Neutrophil (primary cell): ENCODE data around the gene EGFLAM.

ENCODE experiments used
- H3K27ac ChIP-seq: fragments of 200-600 bp; sonication (generic); 2 replicates; pipeline ENCODE4 v1.5.1; 2016; ENCODE audit warnings: mild to moderate bottlenecking, moderate library complexity
- H3K27me3 ChIP-seq: fragments of 200-600 bp; sonication (generic); 2 replicates; pipeline ENCODE4 v1.6.0; 2016; ENCODE audit warnings: mild to moderate bottlenecking
- H3K36me3 ChIP-seq: fragments of 200-600 bp; sonication (generic); 2 replicates; pipeline ENCODE4 v1.5.1; 2017
- H3K4me1 ChIP-seq, 2 experiments: fragments of 200-600 bp in 1 of 2; sonication (generic) in 1 of 2; 1 replicate in 1 of 2; 2 replicates in 1 of 2; pipeline versions ENCODE4 v1.5.1 to v1.6.1; 2013 to 2016; ENCODE audit warnings: low read depth in 1 of 2, low read length in 1 of 2, mild to moderate bottlenecking in 1 of 2, moderate library complexity in 1 of 2; ENCODE audit not compliant: control insufficient read depth in 1 of 2, insufficient read depth in 1 of 2
- H3K4me3 ChIP-seq, 2 experiments: fragments of 200-600 bp in 1 of 2; sonication (generic) in 1 of 2; 1 replicate in 1 of 2; 2 replicates in 1 of 2; pipeline ENCODE4 v1.5.1; 2013 to 2016; ENCODE audit warnings: low read depth in 1 of 2, low read length in 1 of 2, mild to moderate bottlenecking in 1 of 2, moderate library complexity in 1 of 2
- H3K9me3 ChIP-seq: fragments of 200-600 bp; sonication (generic); 2 replicates; pipeline ENCODE4 v1.5.1; 2016
- CTCF ChIP-seq: fragments of 200-600 bp; sonication (generic); IDR thresholded peaks from 2 replicates; pipeline ENCODE4 v1.5.1; 2016; ENCODE audit warnings: antibody characterized with exemption

The EGFLAM gene

GRCh38 chr5:38445374-38446028, 187.1 kb downstream of the EGFLAM start:
- TF ChIP-seq CTCF, result no peak
- H3K4me1 ChIP-seq, result no peaks in the 10 kb centered on the region
- H3K27me3 ChIP-seq, result peaks cover 60% of the 10 kb centered on the region
- no peaks in the 10 kb centered on the region for H3K36me3 ChIP-seq
- H3K27ac ChIP-seq, result no peak overlapping the region
- H3K9me3 ChIP-seq, result no peaks in the 10 kb centered on the region
- no peak overlapping the region for H3K4me3 ChIP-seq

- Histone ChIP-seq H3K4me1 (no peaks in the 10 kb centered on the region), H3K4me3 (no peak overlapping the region), H3K9me3 (no peaks in the 10 kb centered on the region), H3K27ac (no peak overlapping the region), H3K36me3 (no peaks in the 10 kb centered on the region), H3K27me3 (peaks cover 66% of the 10 kb centered on the region)
- no peak for TF ChIP-seq CTCF
Observed at GRCh38 chr5:38446029-38446522, 187.7 kb downstream of the EGFLAM start.

GRCh38 chr5:38447056-38447455, 188.7 kb downstream of the EGFLAM start:
- Histone ChIP-seq H3K27ac (no peak overlapping the region), H3K4me3 (no peak overlapping the region), H3K4me1 (no peaks in the 10 kb centered on the region), H3K9me3 (no peaks in the 10 kb centered on the region), H3K27me3 (peaks cover 73% of the 10 kb centered on the region), H3K36me3 (no peaks in the 10 kb centered on the region)
- TF ChIP-seq CTCF, result no peak

DNA sequence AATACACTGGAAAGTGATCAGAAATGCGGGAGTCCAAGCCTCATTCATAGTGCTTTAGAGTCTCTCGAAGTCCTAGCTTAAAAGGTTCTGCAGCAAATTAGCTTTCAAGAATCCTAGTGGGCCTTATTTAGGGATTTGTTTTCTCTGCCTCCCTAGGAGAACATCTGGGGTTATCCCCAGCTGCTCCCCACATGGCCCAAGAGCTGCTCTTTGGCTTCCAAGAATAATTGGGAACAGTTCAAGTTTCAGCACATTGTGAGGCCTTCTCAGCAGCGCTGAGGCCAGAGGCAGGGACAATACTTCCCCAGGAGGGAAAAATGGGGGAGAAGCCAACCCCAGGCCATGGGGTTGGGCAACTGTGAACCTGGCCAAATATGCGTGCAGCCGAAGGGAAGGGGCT, 189.4 kb downstream of the EGFLAM start:
- no peaks in the 10 kb centered on the region for H3K9me3 ChIP-seq
- H3K4me3 ChIP-seq, result no peak overlapping the region
- H3K27me3 ChIP-seq, result peaks cover 78% of the 10 kb centered on the region
- no peaks in the 10 kb centered on the region for H3K4me1 ChIP-seq
- no peak overlapping the region for H3K27ac ChIP-seq
- TF ChIP-seq CTCF, result no peak
- H3K36me3 ChIP-seq, result no peaks in the 10 kb centered on the region

- TF ChIP-seq CTCF, result no peak
- no peaks in the 10 kb centered on the region for H3K4me1 ChIP-seq
- H3K9me3 ChIP-seq, result no peaks in the 10 kb centered on the region
- H3K4me3 ChIP-seq, result no peak overlapping the region
- no peaks in the 10 kb centered on the region for H3K36me3 ChIP-seq
- H3K27ac ChIP-seq, result no peak overlapping the region
- peaks cover 81% of the 10 kb centered on the region for H3K27me3 ChIP-seq
Observed at GRCh38 chr5:38448568-38449350, 190.4 kb downstream of the EGFLAM start.
